ENCODE data around the gene FITM1.

FITM1 gene

GRCh38 chr14:24119691-24120090 lies 10.8 kb upstream of the FITM1 start:
- TF ChIP-seq CTCF (IDR thresholded peaks at IDR 0.05; ENCODE audit: low read depth, low read length, missing control alignments), result no peak
- no peak for DNase-seq (ENCODE audit: extremely low read depth, low read depth)
- H3K4me3 ChIP-seq (replicated peaks; ENCODE audit: low read depth, low read length), result no peak overlapping the region

- no peak for DNase-seq (ENCODE audit: extremely low read depth, low read depth)
- no peak for TF ChIP-seq CTCF (IDR thresholded peaks at IDR 0.05; ENCODE audit: low read depth, low read length, missing control alignments)
- no peak overlapping the region for H3K4me3 ChIP-seq (replicated peaks; ENCODE audit: low read depth, low read length)
These were observed 9.2 kb upstream of the FITM1 start for GRCh38 chr14:24121210-24121609.

GRCh38 chr14:24122416-24122815 lies 8.0 kb upstream of the FITM1 start:
- DNase-seq (ENCODE audit: extremely low read depth, low read depth), result no peak
- no peak overlapping the region for H3K4me3 ChIP-seq (replicated peaks; ENCODE audit: low read depth, low read length)
- TF ChIP-seq CTCF (IDR thresholded peaks at IDR 0.05; ENCODE audit: low read depth, low read length, missing control alignments), result no peak

GRCh38 chr14:24122898-24123297 lies 7.6 kb upstream of the FITM1 start:
- TF ChIP-seq CTCF (IDR thresholded peaks at IDR 0.05; ENCODE audit: low read depth, low read length, missing control alignments), result no peak
- no peak for DNase-seq (ENCODE audit: extremely low read depth, low read depth)
- H3K4me3 ChIP-seq (replicated peaks; ENCODE audit: low read depth, low read length), result no peak overlapping the region

- no peak for DNase-seq (ENCODE audit: extremely low read depth, low read depth)
- H3K4me3 ChIP-seq (replicated peaks; ENCODE audit: low read depth, low read length), result no peak overlapping the region
- TF ChIP-seq CTCF (IDR thresholded peaks at IDR 0.05; ENCODE audit: low read depth, low read length, missing control alignments), result no peak
These were observed 6.7 kb upstream of the FITM1 start for GRCh38 chr14:24123424-24124417.

- no peak for TF ChIP-seq CTCF (IDR thresholded peaks at IDR 0.05; ENCODE audit: low read depth, low read length, missing control alignments)
- DNase-seq (ENCODE audit: extremely low read depth, low read depth), result no peak
- H3K4me3 ChIP-seq (replicated peaks; ENCODE audit: low read depth, low read length), result no peak overlapping the region
These were observed 3.5 kb upstream of the FITM1 start for GRCh38 chr14:24126939-24127338.

Measured in HFF-Myc (cell line).